ENCODE results near the gene PAEP.

DNA sequence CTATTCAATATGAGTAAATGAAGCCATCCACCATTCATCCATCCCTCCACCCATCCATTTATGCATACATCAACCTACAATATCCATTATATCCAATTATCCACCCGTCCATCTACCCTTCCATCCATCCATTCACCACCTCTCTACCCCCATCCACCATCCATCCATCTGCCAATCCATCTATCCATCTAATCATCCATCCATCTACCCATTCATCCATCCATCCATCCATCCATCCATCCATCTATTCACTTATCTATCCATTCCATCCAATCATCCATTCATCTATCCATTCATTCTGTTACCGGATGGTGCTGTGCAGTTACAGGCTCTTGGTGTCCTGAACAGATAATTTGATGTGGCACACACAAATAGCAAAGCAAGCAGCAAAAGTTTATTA is 10.7 kb downstream of the PAEP start:
- TF ChIP-seq, protein P1, sequence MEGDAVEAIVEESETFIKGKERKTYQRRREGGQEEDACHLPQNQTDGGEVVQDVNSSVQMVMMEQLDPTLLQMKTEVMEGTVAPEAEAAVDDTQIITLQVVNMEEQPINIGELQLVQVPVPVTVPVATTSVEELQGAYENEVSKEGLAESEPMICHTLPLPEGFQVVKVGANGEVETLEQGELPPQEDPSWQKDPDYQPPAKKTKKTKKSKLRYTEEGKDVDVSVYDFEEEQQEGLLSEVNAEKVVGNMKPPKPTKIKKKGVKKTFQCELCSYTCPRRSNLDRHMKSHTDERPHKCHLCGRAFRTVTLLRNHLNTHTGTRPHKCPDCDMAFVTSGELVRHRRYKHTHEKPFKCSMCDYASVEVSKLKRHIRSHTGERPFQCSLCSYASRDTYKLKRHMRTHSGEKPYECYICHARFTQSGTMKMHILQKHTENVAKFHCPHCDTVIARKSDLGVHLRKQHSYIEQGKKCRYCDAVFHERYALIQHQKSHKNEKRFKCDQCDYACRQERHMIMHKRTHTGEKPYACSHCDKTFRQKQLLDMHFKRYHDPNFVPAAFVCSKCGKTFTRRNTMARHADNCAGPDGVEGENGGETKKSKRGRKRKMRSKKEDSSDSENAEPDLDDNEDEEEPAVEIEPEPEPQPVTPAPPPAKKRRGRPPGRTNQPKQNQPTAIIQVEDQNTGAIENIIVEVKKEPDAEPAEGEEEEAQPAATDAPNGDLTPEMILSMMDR (IDR thresholded peaks at IDR 0.05), result no peak
- no peak for TF ChIP-seq POLR2A (IDR thresholded peaks at IDR 0.05)

Data from right lobe of liver (tissue), 4 donors.